CD4-positive, alpha-beta T cell treated with Interleukin-12 subunit alpha and Interleukin-12 subunit beta, for 1 hour (primary cell): ENCODE measurements around the gene USP34.

Experiments used
- DNase-seq: peaks from one replicate; pipeline ENCODE4 v3.0.0-alpha.2; 2020

The USP34 gene

DNA sequence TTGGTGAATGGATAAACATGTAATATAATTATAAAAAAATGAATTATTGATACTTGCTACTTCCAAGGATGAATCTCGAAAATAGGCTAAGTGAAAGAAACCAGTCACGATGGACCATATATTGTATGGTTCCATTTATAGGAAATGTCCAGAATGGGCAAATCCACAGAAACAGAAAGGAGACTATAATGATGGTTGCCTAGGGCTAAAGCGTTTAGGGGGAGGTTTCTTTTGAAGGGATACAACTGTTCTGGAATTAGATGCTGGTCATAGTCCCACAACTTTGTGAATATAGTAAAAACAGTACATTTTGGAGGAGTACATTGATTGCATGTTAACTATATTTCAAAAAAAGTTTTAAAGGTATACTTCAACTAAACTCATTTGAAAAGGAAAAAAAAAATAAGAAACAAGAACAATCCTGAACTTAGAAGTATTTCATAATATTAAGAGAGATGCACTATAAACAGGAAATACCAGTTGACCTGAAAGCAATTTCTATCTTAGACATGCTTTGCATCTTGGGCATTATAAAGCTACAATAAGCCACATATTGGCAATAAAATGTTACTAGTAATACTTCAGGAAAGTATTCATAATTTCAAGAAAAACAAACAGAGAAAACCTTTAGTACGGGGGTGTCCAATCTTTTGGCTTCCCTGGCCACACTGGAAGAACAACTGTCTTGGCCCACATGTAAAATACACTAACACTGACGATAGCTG lies 178.9 kb downstream of the USP34 start:
- no peak for DNase-seq

DNA sequence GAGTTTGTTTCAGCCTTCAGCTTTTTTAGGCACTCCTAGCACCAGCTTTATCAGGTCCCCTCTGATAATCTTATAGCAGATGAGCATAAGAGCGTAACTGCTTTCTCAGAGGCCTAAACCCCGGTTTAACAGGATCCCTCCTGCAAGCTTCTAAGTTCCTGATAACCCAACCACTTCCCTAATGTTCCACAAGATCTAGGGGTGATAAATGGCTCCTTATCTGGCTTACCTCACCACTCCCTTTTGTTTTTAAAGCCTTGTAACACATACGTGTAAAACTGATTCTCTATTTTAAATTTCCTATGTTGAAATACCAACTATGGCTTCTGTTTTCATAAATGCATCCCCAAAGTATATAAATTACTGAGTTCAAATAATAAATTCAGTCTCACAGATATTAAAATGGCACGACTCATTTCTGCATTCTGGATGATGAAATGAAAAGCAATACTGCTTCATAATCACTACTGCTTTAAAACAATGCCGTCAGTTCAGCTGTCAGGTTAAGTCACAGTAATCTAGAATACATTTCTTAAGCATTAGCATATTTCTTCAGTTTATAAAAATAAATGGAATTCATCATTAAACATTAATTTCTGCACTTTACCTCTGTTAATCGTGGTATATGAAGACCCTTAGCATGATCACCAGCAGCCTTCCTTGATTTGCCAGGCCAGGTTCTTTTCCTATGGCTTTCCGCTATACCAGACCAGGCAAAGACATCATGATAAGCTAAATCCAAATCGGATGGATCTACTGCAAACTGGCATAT lies 182.6 kb downstream of the USP34 start:
- no peak for DNase-seq

DNA sequence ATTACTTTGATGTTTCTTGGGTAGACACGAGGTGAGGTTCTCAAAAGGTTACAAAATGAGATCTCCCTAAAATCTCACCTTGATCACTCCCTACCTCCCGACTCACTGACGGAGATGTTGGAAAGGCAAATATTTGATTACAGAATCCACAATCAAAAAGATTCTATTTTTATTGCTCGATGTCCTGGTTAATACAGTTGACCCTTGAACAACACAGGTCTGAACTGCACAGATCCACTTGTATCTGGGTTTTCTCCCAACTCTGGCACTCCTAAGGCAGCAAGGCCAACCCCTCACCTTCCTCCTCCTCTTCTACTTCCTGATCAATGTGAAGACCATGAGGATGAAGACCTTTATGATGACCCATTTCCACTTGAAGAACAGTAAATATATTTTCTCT lies 183.6 kb downstream of the USP34 start:
- DNase-seq, result no peak

DNA sequence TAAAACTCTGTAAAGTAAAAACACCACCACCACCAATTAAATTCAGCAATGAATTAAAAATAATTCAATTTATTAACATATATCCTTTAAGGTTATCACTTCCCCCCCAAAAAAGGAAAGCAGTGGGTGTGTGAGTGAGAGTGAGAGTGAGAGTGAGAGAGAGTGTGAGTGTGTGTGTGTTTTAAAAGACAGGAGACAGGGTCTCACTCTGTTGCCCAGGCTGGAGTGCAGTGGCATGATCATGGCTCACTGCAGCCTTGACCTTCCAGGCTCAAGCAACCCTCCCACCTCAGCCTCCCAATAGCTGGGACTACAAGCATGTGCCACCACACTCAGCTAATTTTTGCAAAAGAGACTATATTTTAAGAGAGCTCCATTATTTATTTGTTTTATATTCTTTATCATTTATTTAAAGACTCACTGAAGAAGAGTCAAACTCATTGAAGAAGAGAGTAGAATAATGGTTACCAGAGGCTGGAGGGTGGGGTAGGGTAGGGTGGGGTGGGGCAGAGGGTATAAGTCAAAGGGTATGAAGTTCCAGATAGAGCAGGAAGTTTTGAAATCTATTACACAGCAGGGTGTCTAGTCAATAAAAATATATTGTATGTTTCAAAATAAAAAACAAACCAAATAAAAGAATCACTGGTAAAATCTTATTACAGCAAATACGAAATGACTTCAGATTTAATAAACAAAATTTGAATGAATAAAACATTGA lies 187.3 kb downstream of the USP34 start:
- no peak for DNase-seq

DNA sequence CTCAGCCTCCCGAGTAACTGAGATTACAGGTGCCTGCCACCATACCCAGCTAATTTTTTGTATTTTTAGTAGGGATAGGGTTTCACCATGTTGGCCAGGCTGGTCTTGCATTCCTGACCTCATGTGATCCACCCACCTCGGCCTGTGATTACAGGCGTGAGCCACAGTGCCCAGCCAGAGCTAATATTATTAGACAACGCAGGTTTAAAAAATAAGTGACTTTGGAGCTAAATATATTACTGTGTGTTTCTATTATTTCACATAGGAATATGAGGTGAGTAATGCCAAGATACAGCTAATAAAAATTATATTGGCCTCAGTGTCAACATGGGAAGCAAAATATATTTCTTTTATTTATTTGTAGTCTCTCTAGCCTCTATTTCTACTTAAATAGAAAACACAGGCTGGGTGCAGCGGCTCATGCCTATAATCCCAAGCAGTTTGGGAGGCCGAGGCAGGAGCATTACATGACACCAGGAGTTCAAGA lies 188.7 kb downstream of the USP34 start:
- DNase-seq, result no peak

DNA sequence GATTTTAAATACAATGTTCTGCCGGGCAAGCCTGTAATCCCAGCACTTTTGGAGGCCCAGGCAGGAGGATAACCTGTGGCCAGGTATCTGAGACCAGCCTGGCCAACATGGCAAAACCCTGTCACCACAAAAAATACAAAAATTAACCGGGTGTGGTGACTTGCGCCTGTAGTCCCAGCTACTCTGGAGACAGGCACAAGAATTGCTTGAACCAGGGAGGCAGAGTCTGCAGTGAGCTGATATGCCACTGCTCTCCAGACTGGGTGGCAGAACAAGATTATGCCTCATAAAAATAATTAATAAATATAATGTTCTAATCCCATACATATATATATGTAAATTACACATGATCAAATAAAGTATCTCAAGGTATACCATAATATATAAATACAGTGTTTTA lies 189.6 kb downstream of the USP34 start:
- DNase-seq, result no peak

DNA sequence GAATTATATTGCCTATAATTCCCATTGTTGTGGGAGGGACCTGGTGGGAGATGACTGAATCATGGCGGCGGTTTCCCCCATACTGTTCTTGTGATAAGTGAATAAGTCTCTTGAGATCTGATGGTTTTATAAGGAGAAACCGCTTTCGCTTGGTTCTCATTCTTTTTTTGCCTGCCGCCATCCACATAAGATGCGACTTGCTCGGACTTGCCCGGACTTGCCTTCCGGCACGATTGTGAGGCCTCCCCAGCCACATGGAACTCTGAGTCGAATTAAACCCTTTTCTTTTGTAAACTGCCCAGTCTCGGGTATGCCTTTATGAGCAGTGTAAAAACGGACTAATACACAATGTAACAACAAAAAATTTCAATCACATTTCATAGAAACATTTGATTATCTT lies 193.1 kb downstream of the USP34 start:
- no peak for DNase-seq

DNA sequence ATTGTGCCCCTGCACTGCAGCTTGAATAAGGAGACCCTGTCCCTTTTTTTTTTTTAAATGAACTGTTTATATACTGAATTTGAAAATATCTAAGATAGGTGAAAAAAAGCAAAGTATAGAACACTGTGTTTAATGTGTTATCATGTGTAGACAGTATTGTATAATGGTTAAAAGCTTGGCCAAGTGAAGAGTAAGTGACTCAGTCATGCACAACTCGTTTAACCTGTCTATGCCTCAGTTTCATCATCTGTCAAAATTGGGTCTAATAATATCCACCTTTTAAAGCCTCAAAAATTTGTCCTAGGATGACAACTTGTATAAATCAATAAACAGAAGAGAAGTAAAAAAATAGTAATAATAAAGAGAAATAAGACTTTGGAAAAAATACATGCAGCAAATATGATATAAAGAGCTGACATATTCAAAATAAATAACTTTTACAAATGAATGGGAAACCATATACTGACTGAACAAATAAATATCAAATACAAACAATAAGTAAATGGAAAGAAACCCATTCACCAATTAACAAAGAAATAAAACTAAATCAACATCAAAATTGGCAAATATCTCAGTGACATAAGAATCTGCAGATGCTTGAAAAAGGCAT lies 195.2 kb downstream of the USP34 start:
- no peak for DNase-seq

DNA sequence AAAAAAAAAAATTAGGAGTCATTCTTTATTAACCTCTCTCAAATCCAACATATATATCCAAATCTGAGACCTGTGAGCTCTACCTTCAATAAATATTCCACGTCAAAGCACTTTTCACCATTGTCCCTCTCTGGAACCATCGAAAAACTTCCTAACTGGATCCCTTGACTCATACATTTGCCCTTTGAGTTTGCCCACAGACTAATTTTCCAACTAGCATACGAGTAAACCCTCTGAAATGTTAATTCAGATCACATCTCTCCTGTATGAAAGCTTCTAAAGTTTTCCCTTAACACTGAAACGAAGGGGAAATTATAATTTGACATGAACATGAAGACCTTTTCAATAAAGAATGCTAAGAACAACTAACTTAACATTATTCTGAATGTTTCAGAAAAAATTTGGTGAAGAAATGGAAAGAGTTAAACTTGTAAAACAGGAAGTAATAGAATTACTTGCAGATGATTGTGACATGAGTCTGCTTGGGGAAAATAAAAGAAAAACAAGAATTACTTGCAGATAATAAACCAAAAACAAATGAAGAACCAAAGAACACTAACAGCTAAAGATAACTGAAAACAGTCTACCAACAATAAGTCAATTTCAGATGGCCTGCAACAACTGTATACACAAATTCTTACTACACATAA lies 198.3 kb downstream of the USP34 start:
- DNase-seq, result no peak

DNA sequence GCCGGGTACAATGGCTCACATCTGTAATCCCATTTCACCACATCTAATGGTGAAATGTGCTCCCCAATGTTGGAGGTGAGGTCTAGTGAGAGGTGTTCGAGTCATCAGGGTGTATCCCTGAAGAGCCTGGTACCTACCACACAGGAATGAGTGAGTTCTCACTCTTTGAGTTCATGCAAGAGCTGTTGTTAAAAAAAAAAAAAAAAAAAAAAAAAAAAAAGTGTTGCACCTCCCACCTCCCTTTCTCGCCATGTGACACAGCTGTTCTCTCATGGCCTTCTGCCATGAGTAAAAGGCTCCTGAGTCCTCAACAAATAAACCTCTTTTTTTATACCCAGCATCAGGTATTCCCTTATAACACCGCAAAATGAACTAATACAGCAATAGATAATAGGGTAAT lies 202.6 kb downstream of the USP34 start:
- no peak for DNase-seq

DNA sequence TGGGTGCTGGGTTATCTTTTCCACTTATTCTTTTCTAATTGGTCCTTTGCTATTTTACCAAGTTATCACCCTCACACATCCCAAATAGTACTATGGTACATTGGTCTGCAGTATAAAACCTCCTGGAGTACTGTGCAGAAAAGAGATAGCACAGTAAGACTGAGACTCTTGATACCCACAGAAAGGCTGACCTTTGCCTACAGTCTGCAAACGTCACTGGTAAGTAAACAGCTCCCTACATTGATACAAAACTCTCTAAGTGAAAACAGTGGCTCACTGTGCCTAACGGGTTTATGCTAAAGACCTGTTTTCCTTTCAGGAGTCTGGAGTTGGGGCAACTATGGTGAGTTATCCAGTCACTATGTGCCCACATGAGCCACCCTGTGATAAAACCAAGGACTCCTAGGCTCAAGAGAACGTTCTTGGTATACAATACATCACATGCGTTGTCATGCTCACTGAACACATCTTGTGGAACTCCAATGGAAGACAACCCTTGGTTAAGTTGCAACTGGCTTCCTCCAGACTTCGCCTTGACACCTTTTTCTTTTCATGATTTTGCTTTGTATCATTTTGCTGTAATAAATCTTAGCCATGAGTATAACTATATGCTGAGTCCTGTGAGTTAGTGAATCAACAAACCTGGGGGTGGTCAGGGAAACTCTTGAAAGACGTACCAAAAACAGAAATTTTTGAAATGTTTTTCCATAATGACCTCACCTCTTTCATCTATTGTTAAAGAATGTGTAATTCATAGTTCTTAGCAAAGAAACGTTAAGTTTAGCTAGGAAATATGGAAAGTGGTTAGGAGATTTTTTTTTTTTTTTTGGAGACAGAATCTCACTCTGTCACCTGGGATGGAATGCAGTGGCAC lies 204.0 kb downstream of the USP34 start:
- DNase-seq, result no peak

DNA sequence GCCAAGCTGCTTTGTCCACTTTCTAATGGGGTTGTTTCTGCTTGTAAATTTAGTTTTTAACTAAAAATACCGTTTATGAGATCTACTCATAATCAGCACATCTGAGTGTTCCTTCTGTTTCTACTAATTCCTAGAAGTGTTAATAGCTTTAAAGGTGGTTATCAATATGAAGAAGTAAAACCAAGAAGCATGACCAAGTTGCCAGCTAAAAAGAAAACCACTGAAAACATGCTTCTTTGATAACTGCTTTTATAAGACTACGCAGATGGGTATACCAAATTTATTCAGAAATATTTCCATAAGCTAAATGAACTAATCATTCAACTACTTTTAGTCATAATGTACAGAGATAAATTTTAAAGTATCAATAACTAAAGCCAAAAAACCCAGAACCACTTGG lies 207.1 kb downstream of the USP34 start:
- no peak for DNase-seq

DNA sequence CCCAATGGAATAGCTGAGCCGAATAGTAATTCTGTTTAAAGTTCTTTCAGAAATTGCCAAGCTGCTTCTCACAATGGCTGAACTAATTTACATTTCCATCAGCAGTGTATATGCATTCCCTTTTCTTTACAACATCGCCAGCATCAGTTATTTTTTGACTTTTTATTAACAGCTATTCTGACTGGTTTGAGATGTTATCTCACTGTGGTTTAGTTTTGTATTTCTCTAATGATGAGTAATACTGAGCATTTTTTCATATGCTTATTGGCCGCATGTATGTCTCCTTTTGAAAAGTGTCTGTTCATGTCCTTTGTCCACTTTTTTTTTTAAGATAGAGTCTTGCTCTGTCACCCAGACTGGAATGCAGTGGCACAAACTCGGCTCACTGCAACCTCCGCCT lies 208.2 kb downstream of the USP34 start:
- DNase-seq, result no peak

DNA sequence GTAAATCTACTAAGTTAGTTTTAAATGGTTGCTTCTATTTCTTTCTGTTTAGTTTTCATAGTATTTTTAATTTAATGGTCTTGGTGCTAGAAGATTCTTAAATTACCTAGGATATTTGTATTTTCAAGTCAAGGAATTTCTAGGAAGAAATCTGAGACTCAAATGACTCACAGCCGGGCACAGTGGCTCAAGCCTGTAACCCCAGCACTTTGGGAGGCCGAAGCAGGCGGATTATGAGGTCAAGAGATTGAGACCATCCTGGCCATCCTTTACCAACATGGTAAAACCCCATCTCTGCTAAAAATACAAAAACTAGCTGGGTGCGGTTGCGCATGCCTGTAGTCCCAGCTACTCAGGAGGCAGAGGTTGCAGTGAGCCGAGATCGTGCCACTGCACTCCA lies 213.4 kb downstream of the USP34 start:
- no peak for DNase-seq

DNA sequence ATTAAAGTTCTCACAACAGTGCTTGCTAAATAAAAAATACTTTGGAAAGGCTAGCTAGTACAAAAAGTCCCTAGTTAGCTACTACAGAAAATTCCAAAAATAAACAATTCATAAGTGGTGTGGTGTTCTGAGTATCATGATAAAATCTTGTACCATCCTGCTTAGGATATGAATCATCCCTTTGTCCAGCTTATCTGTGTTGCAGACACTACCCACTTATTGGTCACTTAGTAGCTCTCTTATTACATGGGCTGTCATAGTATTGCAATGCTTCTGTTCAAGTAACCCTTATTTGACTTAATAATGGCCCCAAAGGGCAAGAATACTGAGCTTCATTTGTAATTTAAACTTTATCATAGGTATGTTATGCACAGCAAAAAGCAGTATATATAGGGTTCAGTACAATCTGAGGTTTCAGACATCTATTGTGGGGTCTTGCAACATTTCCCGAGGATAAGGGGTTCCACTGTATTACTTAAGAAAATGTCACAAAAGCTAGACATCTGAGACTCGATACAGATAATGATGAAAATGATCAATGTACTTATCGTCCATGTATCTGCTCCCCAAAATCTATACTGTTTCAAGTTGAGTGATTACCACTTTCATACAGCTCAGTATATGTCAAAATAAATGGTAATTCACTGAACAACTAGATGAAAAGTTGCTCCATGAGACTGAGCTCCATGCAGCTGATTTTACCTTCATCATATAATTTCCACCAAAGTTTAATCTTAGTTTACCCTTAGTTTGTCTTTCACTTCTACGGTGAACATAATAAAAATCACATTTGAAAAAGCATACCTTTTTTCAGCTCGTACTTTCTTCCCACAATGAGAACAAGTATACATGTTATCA lies 215.1 kb downstream of the USP34 start:
- no peak for DNase-seq

DNA sequence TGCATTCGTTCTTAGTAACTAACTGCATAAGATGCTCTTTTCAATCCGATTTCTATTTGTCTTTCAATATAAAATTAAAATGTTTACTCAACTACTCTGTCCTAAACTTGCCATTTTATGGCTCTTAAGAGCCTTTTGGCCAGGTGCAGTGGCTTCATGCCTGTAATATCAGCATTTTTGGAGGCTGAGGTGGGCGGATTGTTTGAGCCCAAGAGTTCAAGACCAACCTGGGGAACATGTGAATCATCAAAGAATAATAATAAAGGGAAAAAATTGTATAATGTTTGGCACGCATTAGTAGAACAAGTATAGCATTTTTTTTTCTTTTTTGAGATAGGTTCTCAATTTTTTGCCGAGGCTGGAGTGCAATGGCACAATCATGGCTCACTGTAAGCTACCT lies 216.4 kb downstream of the USP34 start:
- no peak for DNase-seq

DNA sequence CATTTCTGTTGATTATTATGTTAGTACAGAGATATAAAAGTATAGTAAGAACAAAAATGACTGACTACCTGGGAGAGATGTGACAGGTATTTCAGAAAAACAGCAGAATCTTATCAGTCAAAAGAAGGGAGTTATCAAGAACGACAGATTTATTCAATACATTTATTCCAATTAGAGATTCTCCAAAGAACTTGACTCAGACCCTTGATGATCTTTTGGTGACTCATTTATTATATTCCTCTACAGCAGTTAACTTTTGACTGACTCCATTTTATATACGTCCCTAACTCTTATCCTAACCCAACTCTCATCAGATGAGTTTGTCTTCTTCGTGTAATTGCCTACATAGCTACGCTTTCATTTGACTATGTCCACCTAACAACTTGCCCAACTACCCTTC lies 217.8 kb downstream of the USP34 start:
- no peak for DNase-seq

DNA sequence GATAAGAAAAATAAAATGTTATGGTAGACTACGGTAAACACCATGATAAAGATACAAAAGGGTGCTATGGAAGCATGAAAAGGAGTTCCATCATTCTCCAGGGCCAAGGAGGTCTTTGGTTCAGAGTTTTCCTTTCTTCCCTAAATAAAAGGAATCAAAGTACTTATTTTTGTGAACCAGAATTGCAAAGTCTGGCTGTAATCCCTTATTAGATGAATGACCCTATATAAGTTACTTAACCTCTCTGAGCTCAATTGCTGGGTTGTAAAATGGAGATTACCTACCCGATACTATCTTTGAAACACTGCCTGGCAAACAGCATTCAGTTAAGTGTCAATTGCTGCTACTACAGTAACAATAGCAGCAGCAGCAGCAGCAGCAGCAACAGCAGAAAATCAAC lies 218.9 kb downstream of the USP34 start:
- no peak for DNase-seq

DNA sequence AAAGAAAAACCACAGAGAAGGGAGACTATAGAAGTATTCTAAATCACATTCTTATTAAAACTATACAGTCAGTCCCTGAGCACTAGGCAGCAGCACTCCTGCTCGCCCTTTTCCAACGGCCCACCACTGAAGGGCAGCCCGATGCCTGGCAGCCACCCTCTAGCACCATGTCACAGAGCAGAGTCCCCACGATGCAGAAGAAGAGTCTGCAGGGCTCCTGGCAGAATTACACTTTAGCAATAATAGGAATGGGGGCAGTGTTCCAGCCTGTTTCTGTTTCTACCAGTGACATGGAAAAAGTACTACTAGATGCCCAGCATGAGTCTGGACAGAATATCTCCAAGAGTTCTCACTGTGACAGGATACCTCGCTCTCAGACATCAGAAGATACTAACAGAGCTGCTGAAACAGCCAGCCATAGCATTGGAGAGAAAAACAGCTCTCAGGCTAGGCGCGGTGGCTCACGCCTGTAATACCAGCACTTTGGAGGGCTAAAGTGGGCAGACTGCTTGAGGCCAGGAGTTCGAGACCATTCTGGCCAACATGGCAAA lies 221.3 kb downstream of the USP34 start:
- no peak for DNase-seq

DNA sequence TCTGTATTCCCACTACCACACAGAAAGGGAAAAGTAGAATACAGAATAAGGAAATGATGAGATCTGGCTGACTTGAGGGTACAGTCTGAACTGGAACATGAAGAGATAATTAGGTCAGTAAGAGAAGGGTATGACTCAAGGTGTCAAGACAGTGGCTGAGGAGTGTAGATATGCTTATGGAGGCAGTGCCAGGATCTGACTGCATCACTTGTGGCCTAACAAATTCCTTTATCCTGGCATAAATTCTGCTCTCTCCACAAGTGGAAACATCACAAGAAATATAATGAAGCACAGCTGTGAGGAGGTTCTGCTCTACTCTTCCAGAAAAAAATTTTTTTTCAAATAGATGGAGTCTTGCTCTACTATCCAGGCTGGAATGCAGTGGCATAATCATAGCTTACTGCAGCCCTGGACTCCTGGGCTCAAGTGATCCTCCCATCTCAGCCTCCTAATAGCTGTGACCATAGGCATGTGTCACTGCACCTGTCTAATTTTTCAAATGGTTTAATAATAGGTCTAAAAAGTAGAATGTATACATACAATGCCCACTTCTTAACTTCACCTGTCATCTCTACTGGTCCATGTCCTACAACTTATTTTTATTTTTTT lies 223.6 kb downstream of the USP34 start:
- no peak for DNase-seq
